Left ventricle myocardium superior (tissue), 1 donor: ENCODE data around the gene NLRP5. TPM values are rescaled to one million over a fixed set of nuclear protein-coding genes. Genes with fewer than 3 reads are reported as not detected.

Experiments used
- ATAC-seq: fragments of 200-7000 bp; cut with Tn5 transposase; one replicate; pipeline ENCODE4 v1.9.1; 2020; ENCODE audit warnings: mild to moderate bottlenecking, moderate library complexity
- DNase-seq: peaks from one replicate; pipeline ENCODE4 v3.0.0-alpha.2; 2020
- intact Hi-C: fragments of 100-400 bp; cut with micrococcal nuclease; formaldehyde crosslinking; loops from one replicate; pipeline ENCODE4 v1.11.0; 2022
- total RNA-seq: library from RNA; stranded (reverse); fragmentation: NEBNext Ultra II Directional; extraction: Animal tissue kit (Norgen Biotek cat#: 25700); gene quantifications from one replicate; pipeline ENCODE4 v1.2.1, GENCODE V29; 2021
- donor health status: DM: no; HTN: yes; CAD: no; lungs with severe emphysema.

Gene NLRP5
- total RNA-seq, 1 donor from 2014 or later: not detected

DNA sequence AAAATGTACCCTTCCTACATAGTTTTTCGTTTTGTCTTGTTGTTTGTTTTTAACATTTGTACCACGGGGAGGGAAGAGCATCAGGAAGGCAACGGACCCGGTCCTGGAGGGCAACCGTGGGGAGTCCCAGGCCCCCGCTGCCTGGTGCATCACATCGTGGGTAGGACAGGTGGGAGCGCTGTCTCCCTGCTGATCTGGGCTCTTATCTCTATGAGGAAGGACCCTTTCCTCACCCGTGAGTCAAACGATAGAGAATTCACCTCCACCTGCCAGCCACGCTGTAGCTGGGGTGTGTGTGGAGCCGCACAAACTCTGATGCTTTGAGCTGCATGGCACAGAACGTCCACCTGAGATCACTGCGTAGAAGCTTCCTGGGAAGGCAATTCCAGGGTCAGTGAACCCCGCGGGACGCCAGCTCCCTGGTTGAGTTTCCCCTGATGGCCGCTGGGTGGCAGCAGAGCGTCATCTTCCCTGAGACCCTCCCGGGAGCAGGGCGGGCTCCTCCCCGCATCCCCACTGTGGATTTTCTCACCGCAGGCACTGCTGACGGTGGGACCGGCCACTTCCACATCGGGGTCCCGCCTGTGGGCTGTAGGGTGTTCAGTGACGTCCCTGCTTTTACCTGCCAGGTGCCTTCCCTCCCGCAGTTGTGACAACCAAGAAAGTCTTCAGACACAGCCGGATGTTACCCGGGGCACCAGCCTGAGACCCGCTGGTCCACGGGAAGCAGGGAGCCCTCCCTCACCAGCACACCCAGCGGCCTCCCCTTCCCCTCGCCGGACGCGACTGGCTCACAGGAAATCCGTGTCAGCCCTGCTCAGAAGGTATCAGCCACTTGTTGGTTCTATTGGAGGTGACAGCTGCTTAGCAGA is 79.8 kb downstream of the NLRP5 start:
- DNase-seq (peak; percentile 81), ATAC-seq (peak; percentile 80)
- intact Hi-C loops: no loop called here

DNA sequence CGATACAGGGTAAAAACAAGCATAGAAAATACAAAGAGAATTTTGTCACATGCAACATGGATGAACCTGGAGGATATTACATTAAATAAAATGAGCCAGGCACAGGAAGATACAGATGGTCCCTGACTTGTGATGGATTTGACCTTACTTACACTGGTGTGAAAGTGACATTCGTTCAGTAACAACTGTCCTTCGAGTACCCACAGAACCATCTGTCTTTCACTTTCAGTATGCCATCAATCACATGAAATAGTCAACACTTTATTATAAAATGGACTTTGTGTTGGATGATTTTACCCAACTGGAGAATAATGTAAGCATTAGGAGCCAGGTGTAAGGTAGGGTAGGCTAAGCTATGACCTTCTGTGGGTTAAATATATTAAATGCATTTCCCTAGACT is 83.1 kb downstream of the NLRP5 start:
- ATAC-seq: no peak
- DNase-seq: no peak
- intact Hi-C loops: no loop called here

- intact Hi-C loops: no loop called here
- no peak for DNase-seq
These were observed 84.6 kb downstream of the NLRP5 start for GRCh38 chr19:56071151-56071550.

DNA sequence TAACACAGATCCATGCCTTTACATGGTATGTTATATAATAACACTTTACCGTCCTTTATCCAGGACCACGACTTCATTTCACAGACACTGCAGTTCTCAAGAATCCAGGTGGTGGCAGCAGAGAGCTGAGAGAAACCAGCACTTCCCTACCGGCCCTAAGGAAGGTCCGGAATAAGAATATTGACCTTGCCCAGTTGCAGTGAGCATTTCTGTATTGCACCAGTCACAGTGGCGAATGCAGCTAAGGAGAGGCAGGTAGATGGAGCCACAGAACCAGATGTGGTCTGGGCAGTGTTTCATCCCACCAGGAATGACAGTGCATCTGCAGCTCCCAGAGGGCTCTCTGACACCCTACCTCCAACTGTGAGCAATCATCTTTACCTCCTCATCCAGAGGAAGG is 89.9 kb downstream of the NLRP5 start:
- ATAC-seq (peak; percentile 61), DNase-seq (no peak)
- intact Hi-C loops: loop anchor here (5.0 kb wide), 1 partner anchor 96 kb away; no protein-coding TSS in a partner anchor

More at GRCh38 chr19:56071151-56071550, 84.6 kb downstream of the NLRP5 start:
- no peak for ATAC-seq

- DNase-seq (no peak), ATAC-seq (no peak)
- intact Hi-C loops: loop anchor here (5.0 to 10.0 kb wide), 2 partner anchors 75 to 93 kb away; no protein-coding TSS in a partner anchor
These were observed 93.0 kb downstream of the NLRP5 start for GRCh38 chr19:56079609-56080008.

DNA sequence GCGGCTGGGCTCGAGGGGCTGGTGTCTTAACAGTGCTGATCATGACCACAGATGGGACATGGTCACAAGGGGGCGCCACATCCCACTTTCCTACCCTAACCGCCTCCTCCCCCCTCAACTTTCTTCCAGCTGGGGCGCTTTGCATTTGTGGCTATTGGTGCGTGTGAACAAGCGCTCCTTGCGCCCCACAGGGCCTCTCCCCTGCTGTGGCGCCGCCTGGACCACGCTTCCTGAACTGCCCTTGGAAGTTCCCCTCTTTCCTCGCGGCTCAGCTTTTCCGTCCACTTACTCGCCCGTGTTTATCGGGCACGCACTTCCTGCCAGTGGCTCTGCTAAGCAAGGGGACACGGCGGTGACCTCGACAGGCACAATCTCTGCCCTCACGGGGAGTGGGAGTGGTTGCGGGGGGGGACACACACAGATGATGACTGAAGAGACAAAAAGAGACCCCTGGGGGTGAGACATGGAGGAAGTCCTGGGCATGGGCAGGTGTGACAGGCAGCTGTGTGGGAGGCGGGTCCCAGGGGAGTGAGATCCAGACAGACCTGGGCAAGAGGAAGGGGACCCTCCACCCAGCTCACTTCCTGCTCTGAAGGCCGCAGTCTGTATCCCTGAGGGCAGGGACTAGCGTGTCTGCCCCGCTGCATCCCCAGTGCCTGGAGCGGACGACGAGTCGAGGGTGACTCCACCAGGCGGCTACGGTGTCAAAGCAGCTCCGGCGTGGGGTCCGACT is 94.3 kb downstream of the NLRP5 start:
- intact Hi-C loops: loop anchor here (10.0 kb wide), 1 partner anchor 74 kb away; no protein-coding TSS in a partner anchor
- peak; percentile 85 for ATAC-seq
- DNase-seq: peak; percentile 90

GRCh38 chr19:56083668-56084067 is 97.1 kb downstream of the NLRP5 start:
- no peak for DNase-seq
- intact Hi-C loops: loop anchor here (10.0 kb wide), 1 partner anchor 71 kb away; no protein-coding TSS in a partner anchor
- ATAC-seq: no peak

DNA sequence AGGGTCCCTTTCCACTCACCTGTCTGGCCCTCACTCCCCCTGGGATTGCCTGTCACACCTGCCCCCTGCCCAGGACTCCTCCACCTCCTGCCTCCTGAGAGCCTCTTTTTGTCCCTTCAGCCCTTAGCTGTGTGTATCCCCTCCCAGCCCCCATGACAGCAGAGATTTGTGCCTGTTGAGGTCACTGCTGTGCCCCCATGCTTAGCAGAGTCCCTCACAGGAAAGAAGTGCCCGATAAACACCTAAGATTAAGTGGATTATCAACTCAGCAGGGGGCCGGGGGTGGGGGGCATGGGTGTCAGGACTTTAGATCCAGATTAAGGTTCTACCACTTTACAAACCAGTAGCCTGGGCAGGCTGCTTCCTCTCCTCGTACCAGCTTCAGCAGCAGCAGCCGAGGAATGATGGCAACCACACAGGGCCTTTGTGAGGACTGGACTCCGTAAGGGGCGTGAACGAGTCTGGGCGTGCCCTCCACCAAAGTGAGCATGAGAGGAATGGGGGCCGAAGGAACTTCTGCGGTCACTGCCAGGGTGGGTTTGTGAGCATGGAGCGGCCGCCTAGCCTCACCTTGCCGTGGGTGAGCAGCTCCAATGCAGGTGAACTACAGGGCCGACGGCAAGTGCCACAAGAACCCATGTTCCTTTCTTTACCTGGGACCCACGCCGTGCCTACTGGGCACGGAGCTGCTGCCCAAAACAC is 98.4 kb downstream of the NLRP5 start:
- no peak for ATAC-seq
- intact Hi-C loops: loop anchor here (10.0 kb wide), 1 partner anchor 70 kb away; no protein-coding TSS in a partner anchor
- DNase-seq: no peak

- intact Hi-C loops: loop anchor here (10.0 kb wide), 1 partner anchor 69 kb away; no protein-coding TSS in a partner anchor
- DNase-seq (no peak), ATAC-seq (no peak)
These were observed 99.1 kb downstream of the NLRP5 start for GRCh38 chr19:56085571-56086275.

- no peak for ATAC-seq
- DNase-seq: no peak
- intact Hi-C loops: loop anchor here (10.0 kb wide), 1 partner anchor 68 kb away; no protein-coding TSS in a partner anchor
These were observed 100.3 kb downstream of the NLRP5 start for GRCh38 chr19:56086671-56087430.

GRCh38 chr19:56087647-56088496 is 101.3 kb downstream of the NLRP5 start:
- intact Hi-C loops: loop anchor here (10.0 kb wide), 1 partner anchor 67 kb away; no protein-coding TSS in a partner anchor
- no peak for ATAC-seq
- no peak for DNase-seq

DNA sequence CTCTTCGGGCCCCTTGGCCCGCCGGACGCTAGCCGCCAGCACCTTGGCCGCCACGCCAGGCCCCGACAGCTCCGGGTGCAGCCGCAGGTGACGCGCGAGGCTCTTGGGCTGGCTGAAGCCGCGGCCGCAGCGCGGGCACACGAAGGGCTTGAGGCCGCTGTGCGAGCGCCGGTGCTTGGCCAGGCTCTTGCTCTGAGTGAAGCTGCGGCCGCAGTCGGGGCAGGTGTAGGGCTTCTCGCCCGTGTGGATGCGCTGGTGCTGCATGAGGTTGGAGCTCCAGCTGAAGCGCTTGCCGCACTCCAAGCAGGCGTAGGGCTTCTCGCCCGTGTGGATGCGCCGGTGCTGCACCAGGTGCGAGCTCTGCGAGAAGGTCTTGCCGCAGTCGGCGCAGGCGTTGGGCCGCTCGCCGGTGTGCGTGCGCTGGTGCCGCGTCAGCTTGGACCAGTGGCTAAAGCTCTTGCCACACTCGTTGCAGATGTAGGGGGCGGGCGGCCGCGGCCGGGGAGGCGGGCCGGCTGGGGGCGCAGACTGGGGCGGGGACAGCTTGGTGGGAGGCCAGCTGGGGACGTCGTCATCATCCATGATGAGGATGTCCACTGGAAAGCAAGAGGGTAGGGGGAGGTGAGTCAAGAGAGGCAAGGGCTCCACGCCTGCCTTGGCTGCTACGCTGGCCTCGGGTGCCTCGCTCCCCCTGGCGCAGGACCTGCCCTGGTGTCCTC is 102.1 kb downstream of the NLRP5 start:
- DNase-seq (no peak), ATAC-seq (no peak)
- intact Hi-C loops: loop anchor here (10.0 kb wide), 1 partner anchor 66 kb away; no protein-coding TSS in a partner anchor

DNA sequence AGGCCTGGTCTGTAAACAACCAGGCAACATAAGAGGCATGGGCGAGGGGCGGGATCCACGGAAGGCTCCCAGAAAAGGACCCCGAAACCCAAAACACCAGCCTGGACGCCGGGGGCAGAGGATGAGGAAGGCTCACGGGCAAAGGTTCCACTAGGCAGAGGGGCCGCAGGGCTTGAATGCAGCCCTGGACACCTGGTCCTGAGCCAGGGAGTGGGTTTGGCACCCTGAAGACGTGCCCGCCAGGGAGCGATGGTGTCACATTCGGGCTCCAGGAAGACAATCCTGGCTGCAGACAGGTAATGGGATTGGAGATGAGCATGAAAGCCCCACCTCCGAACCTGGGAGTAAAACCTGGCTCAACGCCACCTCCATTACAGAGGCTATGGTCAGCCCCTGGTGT is 102.8 kb downstream of the NLRP5 start:
- no peak for ATAC-seq
- intact Hi-C loops: loop anchor here (10.0 kb wide), 1 partner anchor 65 kb away; no protein-coding TSS in a partner anchor
- no peak for DNase-seq

DNA sequence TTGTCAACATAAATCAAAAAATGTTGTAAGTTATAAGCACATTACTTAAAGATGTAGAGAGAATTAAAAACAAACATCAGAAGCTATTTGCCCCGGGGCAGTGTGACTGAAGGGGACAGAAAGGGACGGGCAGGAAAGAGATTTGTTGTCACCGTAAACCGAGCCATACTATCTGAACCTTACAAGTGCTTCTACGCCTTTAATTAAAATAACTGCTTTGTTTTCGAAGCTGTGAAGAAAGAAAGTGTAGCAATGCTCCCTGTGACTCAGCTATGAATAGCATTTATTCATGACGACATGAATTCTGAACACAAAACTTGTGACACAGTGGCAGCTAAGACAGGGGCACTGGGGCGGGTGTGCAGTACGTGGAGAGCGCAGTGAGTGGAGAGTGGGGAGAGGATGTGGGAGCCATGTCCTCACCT is 104.5 kb downstream of the NLRP5 start:
- ATAC-seq (peak; percentile 78), DNase-seq (no peak)
- intact Hi-C loops: no loop called here

DNA sequence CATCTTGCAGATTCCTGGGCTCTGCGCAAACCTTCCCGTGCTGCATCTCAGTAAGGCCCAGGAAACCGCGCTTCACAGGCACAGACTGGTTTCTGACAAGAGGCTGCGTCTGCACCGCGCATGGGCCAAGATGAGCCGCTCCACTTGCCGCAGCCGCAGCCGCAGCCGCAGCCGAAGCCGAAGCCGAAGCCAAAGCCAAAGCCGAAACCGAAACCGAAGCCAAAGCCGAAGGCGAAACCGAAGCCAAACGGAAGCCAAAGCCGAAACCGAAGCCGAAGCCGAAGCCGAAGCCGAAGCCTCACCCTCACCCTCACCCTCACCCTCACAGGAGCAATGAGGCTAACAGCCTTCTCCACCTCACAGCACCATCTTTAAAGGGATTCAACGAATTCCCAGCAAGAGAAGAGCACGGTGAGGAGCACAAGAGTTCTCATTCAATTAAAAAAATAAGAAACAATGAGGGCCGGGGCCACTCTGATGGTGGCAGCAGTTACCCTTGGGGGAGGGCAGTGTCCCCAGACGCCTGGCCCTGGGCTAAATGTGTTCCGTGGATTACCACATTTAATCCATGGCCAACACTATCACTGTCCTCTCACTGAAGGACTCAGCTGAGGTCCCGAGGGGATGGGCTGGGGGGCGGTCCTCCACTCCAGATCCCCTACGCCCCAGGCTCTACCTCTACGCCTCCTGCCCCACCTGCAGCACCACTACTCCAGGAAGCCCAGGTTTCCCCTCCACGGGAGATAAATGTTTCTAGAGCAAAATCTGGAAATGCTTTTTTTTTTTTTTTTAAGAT is 105.4 kb downstream of the NLRP5 start:
- intact Hi-C loops: no loop called here
- DNase-seq: no peak
- no peak for ATAC-seq
